ENCODE results near the gene CRACR2A.

Gene CRACR2A

GRCh38 chr12:3669594-3669993, 83.3 kb downstream of the CRACR2A start:
- Mint-ChIP-seq H3K27me3 (ENCODE audit: low read depth) (peaks cover 16% of the 10 kb centered on the region), H3K27ac (no peak overlapping the region), H3K9me3 (no peaks in the 10 kb centered on the region), H3K4me3 (no peak overlapping the region), H3K4me1 (no peaks in the 10 kb centered on the region), H3K36me3 (ENCODE audit: low read depth) (no peaks in the 10 kb centered on the region)
- TF ChIP-seq CTCF (IDR thresholded peaks at IDR 0.05; ENCODE audit: unreplicated experiment in 3 of 3) = no peak

- H3K4me3 Mint-ChIP-seq = no peak overlapping the region
- H3K27me3 Mint-ChIP-seq (ENCODE audit: low read depth) = peaks cover 12% of the 10 kb centered on the region
- H3K4me1 Mint-ChIP-seq = no peaks in the 10 kb centered on the region
- H3K27ac Mint-ChIP-seq = no peak overlapping the region
- H3K9me3 Mint-ChIP-seq = no peaks in the 10 kb centered on the region
- H3K36me3 Mint-ChIP-seq (ENCODE audit: low read depth) = no peaks in the 10 kb centered on the region
- no peak for TF ChIP-seq CTCF (IDR thresholded peaks at IDR 0.05; ENCODE audit: unreplicated experiment in 3 of 3)
Observed at GRCh38 chr12:3668479-3669165, 84.3 kb downstream of the CRACR2A start.

- TF ChIP-seq CTCF (IDR thresholded peaks at IDR 0.05; ENCODE audit: unreplicated experiment in 3 of 3) = peak in 2 of 3 experiments; percentile 18 to 29
- Mint-ChIP-seq H3K9me3 (no peaks in the 10 kb centered on the region), H3K27ac (no peak overlapping the region), H3K4me1 (no peaks in the 10 kb centered on the region), H3K4me3 (no peak overlapping the region), H3K27me3 (ENCODE audit: low read depth) (peaks cover 9% of the 10 kb centered on the region), H3K36me3 (ENCODE audit: low read depth) (no peaks in the 10 kb centered on the region)
Observed at GRCh38 chr12:3667485-3667884, 85.4 kb downstream of the CRACR2A start.

GRCh38 chr12:3666441-3666840, 86.5 kb downstream of the CRACR2A start:
- Mint-ChIP-seq H3K27me3 (ENCODE audit: low read depth) (peaks cover 7% of the 10 kb centered on the region), H3K4me3 (no peak overlapping the region), H3K27ac (no peak overlapping the region), H3K36me3 (ENCODE audit: low read depth) (no peaks in the 10 kb centered on the region), H3K4me1 (no peaks in the 10 kb centered on the region), H3K9me3 (no peaks in the 10 kb centered on the region)
- no peak for TF ChIP-seq CTCF (IDR thresholded peaks at IDR 0.05; ENCODE audit: unreplicated experiment in 3 of 3)

- Mint-ChIP-seq H3K27ac (no peak overlapping the region), H3K9me3 (no peaks in the 10 kb centered on the region), H3K4me1 (no peaks in the 10 kb centered on the region), H3K4me3 (no peak overlapping the region), H3K36me3 (ENCODE audit: low read depth) (no peaks in the 10 kb centered on the region), H3K27me3 (ENCODE audit: low read depth) (peaks cover 10% of the 10 kb centered on the region)
- TF ChIP-seq CTCF (IDR thresholded peaks at IDR 0.05; ENCODE audit: unreplicated experiment in 3 of 3) = no peak
Observed at GRCh38 chr12:3662521-3662921, 90.4 kb downstream of the CRACR2A start.

- Mint-ChIP-seq H3K27me3 (ENCODE audit: low read depth) (peaks cover 7% of the 10 kb centered on the region), H3K4me1 (no peaks in the 10 kb centered on the region), H3K27ac (no peak overlapping the region), H3K36me3 (ENCODE audit: low read depth) (no peaks in the 10 kb centered on the region), H3K9me3 (no peaks in the 10 kb centered on the region), H3K4me3 (no peak overlapping the region)
- no peak for TF ChIP-seq CTCF (IDR thresholded peaks at IDR 0.05; ENCODE audit: unreplicated experiment in 3 of 3)
Observed at GRCh38 chr12:3661028-3661427, 91.9 kb downstream of the CRACR2A start.
